ENCODE data around the gene RAB20. TPM values are rescaled to one million over a fixed set of nuclear protein-coding genes. Genes with fewer than 3 reads are reported as not detected.

RAB20 gene
- total RNA-seq, 1 experiment from 2014 or later, result 12.3 TPM

GRCh38 chr13:110559429-110559943, 2.0 kb downstream of the RAB20 start:
- Mint-ChIP-seq H3K27me3 (ENCODE audit: low read depth) (peaks cover 15% of the 10 kb centered on the region), H3K27ac (no peak overlapping the region), H3K36me3 (ENCODE audit: insufficient read depth in 1 of 3, low read depth in 3 of 3) (peaks cover 8 to 17% (median 10%) of the 10 kb centered on the region in 3 experiments), H3K4me3 (peak overlapping the region; percentile 62 to 76; a peak in 2 of 5 replicates), H3K4me1 (peaks cover 22 to 46% of the 10 kb centered on the region in 2 experiments), H3K9me3 (peaks cover 3 to 6% of the 10 kb centered on the region in 2 experiments; a peak in 2 of 5 replicates)
- no peak overlapping the region for H2BK5ac ChIP-seq (ENCODE audit: insufficient read length, low read length)
- no peaks in the 10 kb centered on the region; the same call in 1 of the 2 replicates for H3K27me3 ChIP-seq (ENCODE audit: insufficient read depth, low read length)
- no peak overlapping the region for H2BK120ac ChIP-seq (ENCODE audit: low read depth, low read length, poor library complexity, severe bottlenecking)
- H3K18ac ChIP-seq (ENCODE audit: insufficient read length, low read depth, low read length), result no peak overlapping the region
- peak overlapping the region; percentile 88 for H3K4me2 ChIP-seq (ENCODE audit: insufficient read depth, insufficient read length, low read length)
- no peaks in the 10 kb centered on the region for H3K79me1 ChIP-seq (ENCODE audit: insufficient read depth, low read depth, low read length, poor library complexity, severe bottlenecking)
- H3K56ac ChIP-seq (ENCODE audit: insufficient read length, low read depth, low read length), result no peak overlapping the region
- H3K79me2 ChIP-seq (ENCODE audit: insufficient read depth, low read length), result peaks cover 8% of the 10 kb centered on the region; the same call in 1 of the 2 replicates
- no peak overlapping the region for H2BK12ac ChIP-seq (ENCODE audit: insufficient read length, low read depth, low read length)
- no peak overlapping the region; the same call in 1 of the 2 replicates for H3K14ac ChIP-seq (ENCODE audit: insufficient read depth, low read length)
- no peak overlapping the region for H2BK15ac ChIP-seq (ENCODE audit: low read depth, low read length)
- H3T11ph ChIP-seq (ENCODE audit: low read length), result no peak overlapping the region
- H2BK20ac ChIP-seq (ENCODE audit: low read depth, low read length, poor library complexity, severe bottlenecking), result no peak overlapping the region
- DNase-seq, result no peak
- H4K91ac ChIP-seq (ENCODE audit: insufficient read length, low read depth, low read length), result no peak overlapping the region
- TF ChIP-seq, protein P1, sequence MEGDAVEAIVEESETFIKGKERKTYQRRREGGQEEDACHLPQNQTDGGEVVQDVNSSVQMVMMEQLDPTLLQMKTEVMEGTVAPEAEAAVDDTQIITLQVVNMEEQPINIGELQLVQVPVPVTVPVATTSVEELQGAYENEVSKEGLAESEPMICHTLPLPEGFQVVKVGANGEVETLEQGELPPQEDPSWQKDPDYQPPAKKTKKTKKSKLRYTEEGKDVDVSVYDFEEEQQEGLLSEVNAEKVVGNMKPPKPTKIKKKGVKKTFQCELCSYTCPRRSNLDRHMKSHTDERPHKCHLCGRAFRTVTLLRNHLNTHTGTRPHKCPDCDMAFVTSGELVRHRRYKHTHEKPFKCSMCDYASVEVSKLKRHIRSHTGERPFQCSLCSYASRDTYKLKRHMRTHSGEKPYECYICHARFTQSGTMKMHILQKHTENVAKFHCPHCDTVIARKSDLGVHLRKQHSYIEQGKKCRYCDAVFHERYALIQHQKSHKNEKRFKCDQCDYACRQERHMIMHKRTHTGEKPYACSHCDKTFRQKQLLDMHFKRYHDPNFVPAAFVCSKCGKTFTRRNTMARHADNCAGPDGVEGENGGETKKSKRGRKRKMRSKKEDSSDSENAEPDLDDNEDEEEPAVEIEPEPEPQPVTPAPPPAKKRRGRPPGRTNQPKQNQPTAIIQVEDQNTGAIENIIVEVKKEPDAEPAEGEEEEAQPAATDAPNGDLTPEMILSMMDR (conservative IDR thresholded peaks at IDR 0.05), result no peak
- no peak overlapping the region for H3K23ac ChIP-seq (ENCODE audit: insufficient read length, low read depth, low read length)
- no peak overlapping the region for H4K5ac ChIP-seq (ENCODE audit: insufficient read length, low read depth, low read length)
- no peak overlapping the region for H2AFZ ChIP-seq (ENCODE audit: low read length)
- H3K9ac ChIP-seq (ENCODE audit: extremely low read depth, insufficient read length, low read length), result no peak overlapping the region
- H4K8ac ChIP-seq (replicated peaks; ENCODE audit: insufficient read length, low read depth, low read length), result no peak overlapping the region
- no peak overlapping the region for H3K27ac ChIP-seq (ENCODE audit: insufficient read length, low read depth, low read length)
- no peak overlapping the region for H3K4ac ChIP-seq (ENCODE audit: low read depth, low read length)
- peaks cover 4% of the 10 kb centered on the region for H3K23me2 ChIP-seq (ENCODE audit: insufficient read length, low read depth, low read length, poor library complexity, severe bottlenecking)
- H3K9me3 ChIP-seq (ENCODE audit: control insufficient read depth, low read depth, low read length), result no peaks in the 10 kb centered on the region
- peaks cover 10% of the 10 kb centered on the region; the same call in 1 of the 2 replicates for H3K4me1 ChIP-seq (ENCODE audit: insufficient read depth, low read length)
- H4K20me1 ChIP-seq (ENCODE audit: control insufficient read depth, insufficient read depth, insufficient read length), result no peaks in the 10 kb centered on the region
- whole genome bisulfite sequencing (ENCODE audit: extremely low coverage, insufficient read length, low lambda C conversion rate), result no CpG with 5 or more reads among the region's 15 CpGs
- no peak overlapping the region for H2AK5ac ChIP-seq (ENCODE audit: insufficient read length, low read length)
